ENCODE results near the gene PARD3B.

The PARD3B gene, protein sequence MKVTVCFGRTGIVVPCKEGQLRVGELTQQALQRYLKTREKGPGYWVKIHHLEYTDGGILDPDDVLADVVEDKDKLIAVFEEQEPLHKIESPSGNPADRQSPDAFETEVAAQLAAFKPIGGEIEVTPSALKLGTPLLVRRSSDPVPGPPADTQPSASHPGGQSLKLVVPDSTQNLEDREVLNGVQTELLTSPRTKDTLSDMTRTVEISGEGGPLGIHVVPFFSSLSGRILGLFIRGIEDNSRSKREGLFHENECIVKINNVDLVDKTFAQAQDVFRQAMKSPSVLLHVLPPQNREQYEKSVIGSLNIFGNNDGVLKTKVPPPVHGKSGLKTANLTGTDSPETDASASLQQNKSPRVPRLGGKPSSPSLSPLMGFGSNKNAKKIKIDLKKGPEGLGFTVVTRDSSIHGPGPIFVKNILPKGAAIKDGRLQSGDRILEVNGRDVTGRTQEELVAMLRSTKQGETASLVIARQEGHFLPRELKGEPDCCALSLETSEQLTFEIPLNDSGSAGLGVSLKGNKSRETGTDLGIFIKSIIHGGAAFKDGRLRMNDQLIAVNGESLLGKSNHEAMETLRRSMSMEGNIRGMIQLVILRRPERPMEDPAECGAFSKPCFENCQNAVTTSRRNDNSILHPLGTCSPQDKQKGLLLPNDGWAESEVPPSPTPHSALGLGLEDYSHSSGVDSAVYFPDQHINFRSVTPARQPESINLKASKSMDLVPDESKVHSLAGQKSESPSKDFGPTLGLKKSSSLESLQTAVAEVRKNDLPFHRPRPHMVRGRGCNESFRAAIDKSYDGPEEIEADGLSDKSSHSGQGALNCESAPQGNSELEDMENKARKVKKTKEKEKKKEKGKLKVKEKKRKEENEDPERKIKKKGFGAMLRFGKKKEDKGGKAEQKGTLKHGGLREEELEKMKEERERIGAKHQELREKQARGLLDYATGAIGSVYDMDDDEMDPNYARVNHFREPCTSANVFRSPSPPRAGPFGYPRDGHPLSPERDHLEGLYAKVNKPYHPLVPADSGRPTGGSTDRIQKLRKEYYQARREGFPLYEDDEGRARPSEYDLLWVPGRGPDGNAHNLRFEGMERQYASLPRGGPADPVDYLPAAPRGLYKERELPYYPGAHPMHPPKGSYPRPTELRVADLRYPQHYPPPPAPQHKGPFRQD (N-terminal part only)

DNA sequence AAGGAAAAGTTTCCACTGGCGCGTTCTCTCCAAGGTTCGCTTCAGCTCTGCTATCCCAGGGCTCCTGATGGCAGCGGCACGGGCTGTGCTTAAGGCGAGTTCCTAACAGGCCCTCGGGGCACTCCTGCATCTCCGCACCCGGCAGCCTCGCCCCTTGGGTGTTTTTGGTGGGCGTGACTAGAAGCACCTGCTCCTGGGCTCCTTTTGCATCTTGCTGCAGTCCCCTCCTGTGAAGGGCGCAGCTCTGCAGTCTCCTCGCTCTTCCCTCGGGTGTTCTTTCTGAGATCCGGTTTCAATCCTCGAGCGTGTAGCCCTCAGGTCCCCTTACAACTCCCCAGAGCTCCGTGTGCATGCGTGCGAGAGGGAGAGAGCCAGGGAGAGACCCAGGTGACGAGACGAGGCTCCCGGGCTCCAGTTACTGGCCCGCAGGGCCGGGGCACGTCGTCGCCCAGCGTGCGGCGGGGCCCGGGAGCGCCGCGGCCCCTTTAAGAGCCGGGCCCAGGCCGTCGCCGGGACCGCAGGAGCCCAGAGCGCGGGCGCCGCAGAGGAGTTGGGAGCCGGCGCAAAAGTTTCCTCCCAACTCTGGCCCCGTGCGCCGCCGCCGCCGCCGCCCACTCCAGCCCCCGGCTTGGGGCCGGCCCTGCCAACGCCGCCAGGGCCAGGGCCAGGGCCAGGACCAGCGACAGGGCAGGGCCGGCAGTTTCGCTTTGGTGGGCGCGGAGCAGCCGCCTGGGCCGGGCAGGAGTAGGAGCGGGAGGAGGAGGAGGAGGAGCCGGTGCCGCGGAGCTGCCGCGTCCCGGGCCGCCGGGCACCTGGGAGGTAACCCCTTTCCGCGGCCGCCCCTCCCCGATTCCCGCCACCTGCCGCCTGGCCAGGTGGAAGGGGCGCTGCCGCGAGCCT lies at the start of gene PARD3B:
Gene PARD3B (plus strand): TSS at position 515 of the 900 bp plus-strand sequence. CDS start 525 bp downstream, outside the sequence.
- H3K36me3 ChIP-seq (replicated peaks), result no peaks in the 10 kb centered on the region
- H3K4me3 ChIP-seq, result peak within 1 kb of the TSS; percentile 41
- peaks cover 19% of the 10 kb centered on the region for H3K4me1 ChIP-seq
- in situ Hi-C loops (cut with MboI; ENCODE audit: low sequenced_read_pairs), result no loop called here
- H3K9me3 ChIP-seq, result no peaks in the 10 kb centered on the region
- DNase-seq (ENCODE audit: low spot score in 2 of 2), result peak; percentile 36 to 70
- H3K27me3 ChIP-seq (ENCODE audit: low read depth), result no peaks in the 10 kb centered on the region

DNA sequence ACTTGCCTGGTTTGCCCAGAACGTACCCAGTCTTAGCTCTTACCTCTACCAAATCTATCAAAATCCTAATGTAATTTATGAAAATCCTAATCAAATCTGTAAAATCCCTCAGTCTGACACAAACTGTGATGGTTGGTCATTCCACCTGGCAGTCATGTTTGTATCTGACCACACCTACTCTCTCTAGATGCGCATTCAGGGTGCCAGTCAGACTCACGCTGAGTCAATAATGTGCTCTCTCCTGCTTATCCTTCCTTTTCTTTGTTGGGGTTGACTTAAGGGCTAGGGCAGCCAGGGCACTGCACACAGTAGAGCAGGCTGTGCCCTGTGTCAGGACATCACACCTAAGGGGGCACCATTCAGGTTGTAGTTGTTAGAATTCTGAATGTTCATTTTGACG lies 48.5 kb upstream of the PARD3B start:
- in situ Hi-C loops (cut with MboI; ENCODE audit: low sequenced_read_pairs), result no loop called here

DNA sequence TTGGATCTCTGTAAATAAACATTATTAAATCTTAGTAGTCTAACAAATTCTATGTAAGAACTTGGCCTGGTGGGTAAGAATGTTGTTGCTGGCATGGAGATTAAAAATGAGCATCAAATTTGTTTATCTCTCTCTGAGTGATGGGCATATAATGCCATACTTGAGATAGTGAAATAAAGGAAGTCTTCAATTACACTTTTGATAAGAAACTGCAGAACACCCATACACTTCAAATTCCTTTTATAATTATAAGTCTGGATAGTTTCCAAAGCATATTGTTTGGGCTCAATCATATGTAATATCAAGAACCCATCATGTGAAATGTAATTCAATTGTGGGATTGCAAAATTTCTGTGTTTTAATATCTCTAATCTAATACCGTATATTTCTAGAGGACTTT lies 47.4 kb upstream of the PARD3B start:
- Histone ChIP-seq H3K36me3 (replicated peaks) (no peaks in the 10 kb centered on the region), H3K4me1 (no peaks in the 10 kb centered on the region), H3K27me3 (ENCODE audit: low read depth) (no peaks in the 10 kb centered on the region), H3K9me3 (no peaks in the 10 kb centered on the region), H3K4me3 (no peak overlapping the region)
- no peak for DNase-seq (ENCODE audit: low spot score in 2 of 2)
- in situ Hi-C loops (cut with MboI; ENCODE audit: low sequenced_read_pairs), result no loop called here

More for the DNA sequence above, 48.5 kb upstream of the PARD3B start:
- no peak overlapping the region for H3K4me3 ChIP-seq
- no peaks in the 10 kb centered on the region for H3K4me1 ChIP-seq
- H3K9me3 ChIP-seq, result no peaks in the 10 kb centered on the region
- H3K27me3 ChIP-seq (ENCODE audit: low read depth), result no peaks in the 10 kb centered on the region
- H3K36me3 ChIP-seq (replicated peaks), result no peaks in the 10 kb centered on the region
- no peak for DNase-seq (ENCODE audit: low spot score in 2 of 2)

DNA sequence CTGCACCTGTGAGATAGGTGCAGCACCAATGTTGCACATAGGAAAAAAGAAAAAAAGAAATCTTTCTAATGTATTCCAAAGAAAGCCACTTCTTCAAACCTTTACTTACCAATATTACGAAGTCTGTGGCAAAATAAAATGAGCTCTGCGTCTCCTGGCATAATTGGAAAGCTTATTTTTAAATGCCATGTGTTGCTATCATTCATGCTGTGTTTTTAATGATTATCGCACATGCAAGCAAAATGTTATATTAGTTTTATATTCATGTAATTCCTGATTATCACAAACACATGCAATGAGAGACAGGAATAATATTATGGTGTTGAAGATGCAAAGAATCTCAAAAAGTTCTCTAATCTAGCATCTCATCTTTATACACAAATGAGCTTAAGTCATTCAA lies 47.0 kb upstream of the PARD3B start:
- Histone ChIP-seq H3K9me3 (no peaks in the 10 kb centered on the region), H3K4me3 (no peak overlapping the region), H3K36me3 (replicated peaks) (no peaks in the 10 kb centered on the region), H3K4me1 (no peaks in the 10 kb centered on the region), H3K27me3 (ENCODE audit: low read depth) (no peaks in the 10 kb centered on the region)
- in situ Hi-C loops (cut with MboI; ENCODE audit: low sequenced_read_pairs), result no loop called here
- no peak for DNase-seq (ENCODE audit: low spot score in 2 of 2)

DNA sequence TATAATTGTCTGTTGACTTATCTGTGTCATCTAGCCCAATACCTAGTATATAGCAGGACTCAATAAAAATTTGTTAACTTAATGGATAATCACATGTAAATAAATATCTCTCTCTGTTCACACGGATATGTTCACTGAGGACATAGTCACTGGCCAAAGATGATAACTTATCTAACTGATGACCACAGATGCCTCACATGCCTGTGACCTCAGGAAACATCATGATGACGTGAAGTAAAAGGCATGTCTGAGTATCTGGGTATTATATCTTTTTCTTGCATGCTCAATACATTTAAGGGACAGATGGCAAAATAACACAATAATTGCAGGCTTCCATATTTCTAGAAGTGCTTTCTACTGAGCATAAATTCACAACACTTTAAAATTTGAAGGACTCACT lies 41.4 kb upstream of the PARD3B start:
- Histone ChIP-seq H3K36me3 (replicated peaks) (no peaks in the 10 kb centered on the region), H3K27me3 (ENCODE audit: low read depth) (no peaks in the 10 kb centered on the region), H3K4me3 (no peak overlapping the region), H3K9me3 (no peaks in the 10 kb centered on the region), H3K4me1 (peaks cover 3% of the 10 kb centered on the region; the same call in 1 of the 2 replicates)
- DNase-seq (ENCODE audit: low spot score in 2 of 2), result no peak
- in situ Hi-C loops (cut with MboI; ENCODE audit: low sequenced_read_pairs), result no loop called here

DNA sequence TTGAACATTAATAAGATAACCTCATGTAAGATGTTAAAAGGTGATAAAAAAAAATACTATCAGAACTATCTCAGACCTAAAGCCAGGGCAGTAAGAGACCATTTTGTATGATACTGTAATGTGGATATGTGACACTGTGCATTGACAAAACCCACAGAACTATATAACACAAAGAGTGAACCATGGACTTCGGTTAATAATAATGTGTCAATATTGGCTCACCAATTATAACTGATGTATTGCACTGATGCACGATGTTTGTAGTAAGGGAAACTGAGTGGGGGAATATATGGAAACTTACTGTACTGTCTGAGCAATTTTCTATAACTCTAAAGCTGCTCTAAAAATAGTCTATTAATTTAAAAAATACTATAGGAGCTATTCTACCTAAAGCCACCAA lies 40.7 kb upstream of the PARD3B start:
- Histone ChIP-seq H3K4me1 (peaks cover 3% of the 10 kb centered on the region; the same call in 1 of the 2 replicates), H3K27me3 (ENCODE audit: low read depth) (no peaks in the 10 kb centered on the region), H3K9me3 (no peaks in the 10 kb centered on the region), H3K36me3 (replicated peaks) (no peaks in the 10 kb centered on the region), H3K4me3 (no peak overlapping the region)
- in situ Hi-C loops (cut with MboI; ENCODE audit: low sequenced_read_pairs), result no loop called here
- DNase-seq (ENCODE audit: low spot score in 2 of 2), result no peak

DNA sequence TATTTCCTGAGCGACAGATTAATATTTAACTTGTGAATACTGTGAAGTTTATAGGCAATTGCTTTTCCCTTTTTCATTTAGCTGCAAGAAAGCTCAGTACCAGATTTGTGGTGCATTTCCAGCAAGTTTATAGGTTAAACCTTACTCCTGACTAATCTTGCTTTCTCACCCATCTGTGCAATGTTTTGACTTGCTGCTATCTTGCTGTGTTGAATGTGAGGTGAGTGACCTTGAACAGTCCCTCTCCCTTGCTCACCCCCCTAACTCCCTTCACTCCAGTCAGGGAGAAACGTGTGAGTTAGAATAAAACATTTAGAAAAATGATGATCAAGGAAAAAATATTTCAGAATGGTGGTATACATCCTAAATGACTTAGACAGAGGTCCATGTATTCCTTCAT lies 39.8 kb upstream of the PARD3B start:
- no peaks in the 10 kb centered on the region for H3K36me3 ChIP-seq (replicated peaks)
- no peak overlapping the region for H3K4me3 ChIP-seq
- peaks cover 3% of the 10 kb centered on the region; the same call in 1 of the 2 replicates for H3K4me1 ChIP-seq
- no peak for DNase-seq (ENCODE audit: low spot score in 2 of 2)
- H3K27me3 ChIP-seq (ENCODE audit: low read depth), result no peaks in the 10 kb centered on the region
- in situ Hi-C loops (cut with MboI; ENCODE audit: low sequenced_read_pairs), result no loop called here
- no peaks in the 10 kb centered on the region for H3K9me3 ChIP-seq

DNA sequence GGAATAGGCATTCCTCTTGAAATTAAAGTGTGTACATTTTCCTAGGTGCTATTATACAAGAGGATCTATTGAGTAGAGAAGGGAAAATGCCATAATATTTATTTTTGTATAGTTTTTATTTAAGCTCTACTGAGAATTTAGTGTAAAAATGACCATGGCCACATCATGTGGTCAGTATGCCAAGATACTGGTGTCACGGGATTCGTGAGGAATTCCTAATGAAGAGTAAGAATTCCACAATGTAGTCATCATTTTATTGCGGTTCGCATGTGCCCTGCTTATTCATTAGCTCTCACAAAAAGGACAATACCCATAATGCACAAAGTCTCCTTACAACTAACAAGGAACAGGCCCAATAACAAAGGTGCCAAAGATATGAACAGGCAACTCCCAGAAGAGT lies 39.3 kb upstream of the PARD3B start:
- peak; percentile 7 to 15 for DNase-seq (ENCODE audit: low spot score in 2 of 2)
- in situ Hi-C loops (cut with MboI; ENCODE audit: low sequenced_read_pairs), result no loop called here
- no peak overlapping the region for H3K4me3 ChIP-seq
- peaks cover 3% of the 10 kb centered on the region; the same call in 1 of the 2 replicates for H3K4me1 ChIP-seq
- H3K27me3 ChIP-seq (ENCODE audit: low read depth), result no peaks in the 10 kb centered on the region
- no peaks in the 10 kb centered on the region for H3K9me3 ChIP-seq
- no peaks in the 10 kb centered on the region for H3K36me3 ChIP-seq (replicated peaks)

DNA sequence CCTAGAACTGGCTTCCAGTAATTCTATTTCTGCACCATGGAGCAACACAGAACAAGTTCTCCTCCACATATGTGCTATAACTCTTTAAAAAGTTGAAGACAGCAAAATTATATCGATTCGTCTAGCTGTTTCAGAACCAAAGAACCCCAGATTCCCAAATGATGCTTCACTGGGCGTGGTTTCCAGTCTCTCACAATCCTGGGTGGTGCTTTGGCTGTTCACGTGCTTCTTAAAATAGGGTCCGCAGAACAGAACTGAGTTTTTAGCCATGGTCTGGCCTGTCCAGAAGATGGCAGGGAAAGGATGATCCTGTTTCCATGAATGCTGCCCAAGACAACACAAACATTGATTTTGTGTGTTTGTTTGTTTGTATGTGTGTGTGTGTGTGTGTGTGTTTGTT lies 37.6 kb upstream of the PARD3B start:
- Histone ChIP-seq H3K4me1 (peaks cover 3% of the 10 kb centered on the region; the same call in 1 of the 2 replicates), H3K4me3 (no peak overlapping the region), H3K9me3 (no peaks in the 10 kb centered on the region), H3K36me3 (replicated peaks) (no peaks in the 10 kb centered on the region), H3K27me3 (ENCODE audit: low read depth) (no peaks in the 10 kb centered on the region)
- DNase-seq (ENCODE audit: low spot score in 2 of 2), result no peak
- in situ Hi-C loops (cut with MboI; ENCODE audit: low sequenced_read_pairs), result no loop called here

DNA sequence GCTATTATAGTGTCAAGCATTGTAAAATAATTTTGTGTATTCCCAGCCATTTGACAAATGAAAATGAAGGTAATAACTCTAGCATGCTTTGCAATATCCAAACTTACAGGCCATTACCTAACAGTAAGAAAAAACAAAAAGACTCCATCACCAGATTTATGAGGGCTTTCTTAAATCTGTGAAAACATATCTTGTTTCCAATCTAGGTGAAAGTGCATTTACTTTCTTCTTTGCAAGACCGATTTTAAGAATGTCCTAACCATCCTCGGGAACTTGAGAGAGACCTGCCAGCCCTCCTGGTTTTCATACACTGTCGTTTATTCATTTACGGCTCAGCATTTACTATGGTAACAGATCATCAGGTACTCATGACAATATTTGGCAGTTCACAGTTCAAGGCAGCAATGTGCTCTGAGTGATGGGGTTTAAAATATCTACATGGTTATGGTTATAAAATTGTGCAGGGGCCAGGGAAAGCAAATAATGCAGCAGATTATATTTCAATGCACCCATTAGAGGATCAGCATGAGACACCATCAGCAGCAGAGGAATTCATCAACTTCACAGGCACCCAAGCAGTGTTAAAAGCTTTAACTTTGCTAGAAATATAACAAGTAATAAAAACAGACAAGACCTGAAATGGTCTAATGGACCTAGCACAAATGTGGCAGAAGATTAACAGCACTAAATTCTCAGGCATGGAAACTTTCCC lies 34.4 kb upstream of the PARD3B start:
- H3K4me3 ChIP-seq, result no peak overlapping the region
- H3K4me1 ChIP-seq, result peaks cover 3% of the 10 kb centered on the region; the same call in 1 of the 2 replicates
- in situ Hi-C loops (cut with MboI; ENCODE audit: low sequenced_read_pairs), result no loop called here
- no peak for DNase-seq (ENCODE audit: low spot score in 2 of 2)
- no peaks in the 10 kb centered on the region for H3K36me3 ChIP-seq (replicated peaks)
- no peaks in the 10 kb centered on the region for H3K27me3 ChIP-seq (ENCODE audit: low read depth)
- no peaks in the 10 kb centered on the region for H3K9me3 ChIP-seq

DNA sequence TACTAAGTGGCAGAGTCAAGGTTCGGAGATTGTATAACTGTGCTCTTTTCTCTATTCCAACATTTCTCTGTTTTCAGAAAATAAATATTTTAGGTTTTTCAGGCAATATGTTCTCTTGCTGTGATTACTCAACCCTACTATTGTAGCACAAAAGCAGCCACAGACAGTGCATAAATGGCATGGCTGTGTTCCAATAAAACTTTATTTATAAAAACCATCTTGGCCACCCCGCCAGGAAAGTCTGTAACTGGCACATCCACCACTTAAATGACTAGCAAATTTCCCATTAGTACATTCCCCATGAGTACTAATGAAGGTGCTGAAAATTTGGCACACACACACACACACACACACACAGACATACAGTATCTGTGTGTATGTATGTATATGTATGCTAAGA lies 30.8 kb upstream of the PARD3B start:
- H3K4me1 ChIP-seq, result no peaks in the 10 kb centered on the region
- H3K9me3 ChIP-seq, result no peaks in the 10 kb centered on the region
- no peaks in the 10 kb centered on the region for H3K27me3 ChIP-seq (ENCODE audit: low read depth)
- H3K36me3 ChIP-seq (replicated peaks), result no peaks in the 10 kb centered on the region
- in situ Hi-C loops (cut with MboI; ENCODE audit: low sequenced_read_pairs), result no loop called here
- no peak overlapping the region for H3K4me3 ChIP-seq
- no peak for DNase-seq (ENCODE audit: low spot score in 2 of 2)

DNA sequence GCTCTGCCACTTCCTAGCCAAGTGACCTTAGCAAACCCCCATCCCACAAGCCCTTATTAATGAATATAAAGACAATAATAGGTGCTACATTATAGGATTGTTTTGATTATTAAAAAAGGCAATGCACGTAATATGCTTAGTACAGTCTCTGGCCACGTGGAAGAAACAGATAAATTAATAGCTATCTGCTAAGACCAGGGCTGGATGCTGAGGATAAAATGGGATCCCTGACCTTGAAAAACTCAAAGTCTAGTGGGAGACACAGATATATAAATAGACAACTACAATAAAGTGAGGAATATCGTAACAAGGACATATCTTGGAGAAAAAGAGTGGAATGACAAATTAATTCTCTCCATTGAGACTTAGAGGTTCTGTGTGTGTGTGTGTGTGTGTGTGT lies 29.9 kb upstream of the PARD3B start:
- Histone ChIP-seq H3K9me3 (no peaks in the 10 kb centered on the region), H3K4me1 (no peaks in the 10 kb centered on the region), H3K27me3 (ENCODE audit: low read depth) (0 out of 2 replicates have a peak, but pooled peaks cover 3% of the 10 kb centered on the region), H3K36me3 (replicated peaks) (no peaks in the 10 kb centered on the region), H3K4me3 (no peak overlapping the region)
- in situ Hi-C loops (cut with MboI; ENCODE audit: low sequenced_read_pairs), result no loop called here
- no peak for DNase-seq (ENCODE audit: low spot score in 2 of 2)

Measured in HAP-1 (cell line).